GM20000 (cell line): ENCODE data around the gene GIMAP8.

ENCODE experiments used
- DNase-seq: peaks from one replicate; pipeline ENCODE4 v3.0.0; 2012; ENCODE audit warnings: low spot score
- CTCF ChIP-seq: IDR thresholded peaks from 2 replicates; pipeline ENCODE4 v1.5.1; 2012; ENCODE audit warnings: mild to moderate bottlenecking, control low read depth; ENCODE audit errors: extremely low read depth, missing control alignments

GIMAP8 gene

GRCh38 chr7:150408393-150409299, 41.8 kb upstream of the GIMAP8 start:
- no peak for TF ChIP-seq CTCF
- peak; percentile 63 for DNase-seq

- DNase-seq, result no peak
- no peak for TF ChIP-seq CTCF
These were observed 41.0 kb upstream of the GIMAP8 start for GRCh38 chr7:150409300-150410030.

GRCh38 chr7:150410131-150410530, 40.3 kb upstream of the GIMAP8 start:
- TF ChIP-seq CTCF, result no peak
- DNase-seq, result no peak

- no peak for DNase-seq
- no peak for TF ChIP-seq CTCF
These were observed 39.6 kb upstream of the GIMAP8 start for GRCh38 chr7:150410680-150411346.

GRCh38 chr7:150411606-150412005, 38.8 kb upstream of the GIMAP8 start:
- no peak for DNase-seq
- TF ChIP-seq CTCF, result no peak

- TF ChIP-seq CTCF, result no peak
- DNase-seq, result no peak
These were observed 38.4 kb upstream of the GIMAP8 start for GRCh38 chr7:150412016-150412415.
